ENCODE measurements around the gene SULT4A1.
"Not testable (repeated sequence)": the region's sequence is repeated elsewhere in the genome, so short reads cannot be mapped to it uniquely, and the experiment has no call there.

SULT4A1 gene

DNA sequence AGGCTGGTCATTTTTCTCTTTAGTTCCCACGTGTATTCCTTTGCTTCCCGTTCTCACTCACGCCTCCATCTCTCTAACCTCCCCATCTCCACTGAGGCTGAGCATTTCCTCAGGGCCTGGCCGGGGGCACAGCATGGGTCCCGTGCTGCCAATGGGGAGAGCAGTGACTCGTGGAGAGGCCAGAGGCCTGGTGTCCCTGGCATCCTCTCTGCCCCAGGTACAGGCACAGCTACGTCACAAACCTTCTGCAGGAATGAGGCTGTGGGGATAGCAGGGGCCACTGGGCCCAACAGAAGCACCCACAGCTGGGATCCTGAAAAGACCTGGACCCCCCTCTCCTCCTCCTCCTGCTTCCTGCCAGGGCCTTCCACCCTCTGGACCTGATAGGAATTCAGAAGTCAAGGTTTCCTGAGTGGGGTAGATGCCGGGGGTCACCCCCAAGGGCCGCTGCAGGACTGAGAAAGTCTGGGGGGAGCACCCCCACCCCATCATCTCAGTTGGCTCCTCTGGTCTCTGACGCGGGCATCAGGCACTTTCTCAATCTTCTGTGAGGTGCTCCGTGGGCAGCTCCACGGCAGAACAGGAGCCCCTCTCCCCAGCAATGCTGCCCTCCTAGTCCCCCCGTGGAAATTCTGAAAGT is 17.7 kb upstream of the SULT4A1 start:
- Histone ChIP-seq H3K4me1 (ENCODE audit: control insufficient read depth, insufficient read depth, low read length) (no peaks in the 10 kb centered on the region), H3K9ac (ENCODE audit: low read length in 2 of 2) (no peak overlapping the region), H3K9me3 (ENCODE audit: control insufficient read depth in 2 of 2, low read length in 2 of 2) (no peaks in the 10 kb centered on the region), H3K27me3 (ENCODE audit: control insufficient read depth in 1 of 2, insufficient read depth in 2 of 2, low read length in 2 of 2) (peaks cover 8 to 16% of the 10 kb centered on the region in 2 donors), H3K27ac (ENCODE audit: low read length) (no peak overlapping the region), H3K36me3 (ENCODE audit: control insufficient read depth in 2 of 2, insufficient read depth in 2 of 2, low read length in 2 of 2) (no peaks in the 10 kb centered on the region), H3K4me3 (ENCODE audit: low read length in 2 of 2) (no peak overlapping the region)

DNA sequence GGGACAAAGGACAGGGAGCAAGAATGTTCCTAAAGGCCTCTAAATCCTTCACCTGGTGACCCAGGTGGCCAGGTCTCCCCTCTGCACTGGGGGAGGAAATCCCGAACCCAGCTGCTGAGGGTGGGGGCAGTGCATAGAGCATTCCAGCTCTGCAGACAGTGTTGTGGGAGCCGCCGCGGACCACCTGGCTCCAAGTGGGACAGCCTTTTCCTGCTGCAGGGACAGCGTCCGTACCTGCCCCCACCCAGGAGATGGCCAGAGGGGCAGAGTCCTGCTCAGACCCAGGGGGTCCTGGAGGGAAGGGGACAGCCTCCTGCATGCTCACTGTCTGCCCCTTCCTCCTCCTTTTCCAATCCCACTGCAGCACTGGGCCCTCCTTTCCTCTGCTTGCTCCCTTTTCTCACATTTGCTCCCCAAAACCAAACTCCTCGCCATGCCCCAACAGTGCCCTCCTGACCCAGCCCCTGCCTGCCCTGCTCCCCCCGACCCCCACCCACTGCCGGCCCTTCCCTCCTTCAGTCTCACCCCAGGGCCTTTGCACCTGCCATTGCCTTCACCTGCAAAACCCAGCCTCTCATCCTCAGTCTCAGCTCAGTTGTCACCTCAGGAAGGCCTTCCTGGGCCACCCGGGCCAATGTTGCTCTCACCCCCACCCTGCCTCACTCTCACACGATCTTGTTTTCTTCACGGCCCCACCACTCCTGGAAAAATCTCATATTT is 16.7 kb upstream of the SULT4A1 start:
- Histone ChIP-seq H3K36me3 (ENCODE audit: control insufficient read depth in 2 of 2, insufficient read depth in 2 of 2, low read length in 2 of 2) (no peaks in the 10 kb centered on the region), H3K9ac (ENCODE audit: low read length in 2 of 2) (no peak overlapping the region), H3K4me3 (ENCODE audit: low read length in 2 of 2) (no peak overlapping the region), H3K27me3 (ENCODE audit: control insufficient read depth in 1 of 2, insufficient read depth in 2 of 2, low read length in 2 of 2) (peaks cover 8 to 16% of the 10 kb centered on the region in 2 donors), H3K4me1 (ENCODE audit: control insufficient read depth, insufficient read depth, low read length) (no peaks in the 10 kb centered on the region), H3K9me3 (ENCODE audit: control insufficient read depth in 2 of 2, low read length in 2 of 2) (no peaks in the 10 kb centered on the region), H3K27ac (ENCODE audit: low read length) (no peak overlapping the region)

DNA sequence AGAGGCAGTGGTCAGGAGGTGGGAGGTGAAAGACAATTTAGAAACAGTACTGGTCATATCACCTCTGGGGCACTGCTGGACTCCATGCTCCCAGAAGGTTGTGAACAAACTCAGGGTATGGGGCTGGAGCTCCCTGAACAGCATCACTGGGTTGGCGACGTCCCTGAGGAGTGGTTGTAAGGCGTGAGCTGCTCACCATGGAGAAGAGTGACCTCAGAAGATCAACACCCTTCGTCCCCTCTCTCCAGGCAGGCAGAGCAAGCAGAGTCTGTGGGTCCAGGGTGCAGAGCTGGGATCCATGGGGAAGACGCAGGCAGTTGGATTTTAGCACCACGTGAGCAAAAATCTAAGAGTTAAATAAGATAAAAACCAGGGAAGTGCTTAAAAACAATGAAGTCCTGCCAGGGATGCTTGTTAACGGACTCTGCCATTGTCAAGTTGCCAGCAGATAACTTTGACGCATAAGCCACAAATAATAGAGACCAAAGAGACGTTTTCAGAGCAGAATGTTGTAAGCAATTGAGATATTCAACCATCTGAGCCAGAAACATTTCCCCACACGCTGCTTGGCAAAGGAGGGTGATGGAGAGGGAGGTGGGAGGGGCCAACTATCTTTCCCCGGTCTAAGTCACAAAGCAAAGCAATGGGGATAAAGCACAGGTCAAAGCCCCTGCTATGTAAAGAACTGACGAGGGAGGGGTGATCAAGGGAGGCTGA is 15.9 kb upstream of the SULT4A1 start:
- H3K4me3 ChIP-seq (ENCODE audit: low read length in 2 of 2): no peak overlapping the region
- H3K27me3 ChIP-seq (ENCODE audit: control insufficient read depth in 1 of 2, insufficient read depth in 2 of 2, low read length in 2 of 2): peaks cover 8 to 16% of the 10 kb centered on the region in 2 donors
- H3K36me3 ChIP-seq (ENCODE audit: control insufficient read depth in 2 of 2, insufficient read depth in 2 of 2, low read length in 2 of 2): no peaks in the 10 kb centered on the region

DNA sequence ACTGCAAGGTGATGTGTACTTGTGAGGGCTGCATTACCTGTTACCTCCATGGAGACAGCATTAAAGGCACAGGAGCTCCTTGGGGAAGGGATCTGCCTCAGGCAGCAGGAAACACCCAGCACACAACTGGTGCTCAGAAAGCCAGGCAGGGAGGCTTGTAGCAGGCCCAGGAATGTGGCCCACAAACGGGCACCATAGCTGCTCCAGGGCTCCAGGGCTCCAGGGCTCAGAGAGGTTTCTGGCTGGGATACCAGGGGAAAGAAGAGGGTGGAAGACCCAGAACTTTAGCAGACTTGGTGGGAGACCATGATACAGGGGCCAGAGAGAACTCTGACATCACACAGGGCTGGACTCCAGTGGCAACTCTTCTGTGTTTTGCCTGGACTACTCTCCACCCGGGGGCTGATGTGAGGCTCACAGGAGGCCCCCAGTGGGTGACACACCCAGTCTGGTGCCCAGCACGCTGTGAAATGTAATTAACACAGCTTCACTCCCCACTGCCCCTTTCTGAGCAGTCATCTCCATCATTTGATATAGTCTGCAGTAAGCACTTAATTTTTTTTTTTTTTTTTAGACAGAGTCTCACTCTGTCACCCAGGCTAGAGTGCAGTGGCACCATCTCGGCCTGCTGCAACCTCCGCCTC is 14.7 kb upstream of the SULT4A1 start:
- no peaks in the 10 kb centered on the region for H3K4me1 ChIP-seq (ENCODE audit: control insufficient read depth, insufficient read depth, low read length)
- H3K36me3 ChIP-seq (ENCODE audit: control insufficient read depth in 2 of 2, insufficient read depth in 2 of 2, low read length in 2 of 2): no peaks in the 10 kb centered on the region
- H3K27me3 ChIP-seq (ENCODE audit: control insufficient read depth in 1 of 2, insufficient read depth in 2 of 2, low read length in 2 of 2): peaks cover 8 to 14% of the 10 kb centered on the region in 2 donors
- no peaks in the 10 kb centered on the region for H3K9me3 ChIP-seq (ENCODE audit: control insufficient read depth in 2 of 2, low read length in 2 of 2)
- no peak overlapping the region for H3K4me3 ChIP-seq (ENCODE audit: low read length in 2 of 2)
- H3K27ac ChIP-seq (ENCODE audit: low read length): no peak overlapping the region
- H3K9ac ChIP-seq (ENCODE audit: low read length in 2 of 2): no peak overlapping the region

More for the DNA sequence above, 15.9 kb upstream of the SULT4A1 start:
- H3K27ac ChIP-seq (ENCODE audit: low read length): no peak overlapping the region
- no peaks in the 10 kb centered on the region for H3K9me3 ChIP-seq (ENCODE audit: control insufficient read depth in 2 of 2, low read length in 2 of 2)
- no peak overlapping the region for H3K9ac ChIP-seq (ENCODE audit: low read length in 2 of 2)
- no peaks in the 10 kb centered on the region for H3K4me1 ChIP-seq (ENCODE audit: control insufficient read depth, insufficient read depth, low read length)

DNA sequence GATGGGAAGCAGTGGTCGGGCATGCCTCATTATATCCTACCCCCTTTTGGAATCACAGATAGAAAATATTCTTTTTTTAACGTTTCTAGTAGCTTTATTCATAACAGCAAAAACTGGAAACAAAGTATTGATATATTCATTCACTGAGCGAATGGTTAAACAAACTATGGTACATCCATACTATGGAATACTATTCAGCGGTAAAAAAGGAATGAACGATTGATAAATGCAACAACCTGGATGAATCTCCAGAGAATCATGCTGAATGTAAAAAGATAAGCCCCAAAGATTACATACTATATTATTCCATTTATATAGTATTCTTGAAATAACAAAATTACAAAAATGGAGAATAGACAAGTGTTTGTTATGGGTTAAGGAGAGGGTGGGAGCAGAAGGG is 7.5 kb upstream of the SULT4A1 start:
- Histone ChIP-seq H3K4me3 (ENCODE audit: low read length in 2 of 2) (no peak overlapping the region), H3K9ac (ENCODE audit: low read length in 2 of 2) (no peak overlapping the region), H3K9me3 (ENCODE audit: control insufficient read depth in 2 of 2, low read length in 2 of 2) (peaks cover 0 to 4% of the 10 kb centered on the region in 2 donors), H3K27me3 (ENCODE audit: control insufficient read depth in 1 of 2, insufficient read depth in 2 of 2, low read length in 2 of 2) (peaks cover 0 to 5% of the 10 kb centered on the region in 2 donors), H3K4me1 (ENCODE audit: control insufficient read depth, insufficient read depth, low read length) (no peaks in the 10 kb centered on the region), H3K27ac (ENCODE audit: low read length) (no peak overlapping the region), H3K36me3 (ENCODE audit: control insufficient read depth in 2 of 2, insufficient read depth in 2 of 2, low read length in 2 of 2) (no peaks in the 10 kb centered on the region)

DNA sequence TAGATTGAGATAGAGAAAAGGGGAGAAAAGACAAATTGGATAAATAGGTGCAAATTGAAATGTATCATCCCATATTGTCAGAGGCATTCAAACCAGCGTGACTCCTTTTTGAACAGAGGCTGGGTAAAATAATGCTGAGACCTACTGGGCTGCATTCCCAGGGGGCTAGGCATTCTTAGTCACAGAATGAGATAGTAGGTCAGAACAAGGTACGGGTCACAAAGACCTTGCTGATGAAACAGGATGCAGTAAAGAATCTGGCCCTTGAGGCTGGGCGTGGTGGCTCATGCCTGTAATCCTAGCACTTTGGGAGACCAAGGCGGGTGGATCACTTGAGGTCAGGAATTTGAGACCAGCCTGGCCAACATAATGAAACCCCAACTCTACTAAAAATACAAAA is 6.7 kb upstream of the SULT4A1 start:
- not testable (repeated sequence) for H3K9me3 ChIP-seq (ENCODE audit: control insufficient read depth in 2 of 2, low read length in 2 of 2); H3K27ac ChIP-seq (ENCODE audit: low read length); H3K4me1 ChIP-seq (ENCODE audit: control insufficient read depth, insufficient read depth, low read length); H3K4me3 ChIP-seq (ENCODE audit: low read length in 2 of 2); H3K27me3 ChIP-seq (ENCODE audit: control insufficient read depth in 1 of 2, insufficient read depth in 2 of 2, low read length in 2 of 2); H3K36me3 ChIP-seq (ENCODE audit: control insufficient read depth in 2 of 2, insufficient read depth in 2 of 2, low read length in 2 of 2); H3K9ac ChIP-seq (ENCODE audit: low read length in 2 of 2)

DNA sequence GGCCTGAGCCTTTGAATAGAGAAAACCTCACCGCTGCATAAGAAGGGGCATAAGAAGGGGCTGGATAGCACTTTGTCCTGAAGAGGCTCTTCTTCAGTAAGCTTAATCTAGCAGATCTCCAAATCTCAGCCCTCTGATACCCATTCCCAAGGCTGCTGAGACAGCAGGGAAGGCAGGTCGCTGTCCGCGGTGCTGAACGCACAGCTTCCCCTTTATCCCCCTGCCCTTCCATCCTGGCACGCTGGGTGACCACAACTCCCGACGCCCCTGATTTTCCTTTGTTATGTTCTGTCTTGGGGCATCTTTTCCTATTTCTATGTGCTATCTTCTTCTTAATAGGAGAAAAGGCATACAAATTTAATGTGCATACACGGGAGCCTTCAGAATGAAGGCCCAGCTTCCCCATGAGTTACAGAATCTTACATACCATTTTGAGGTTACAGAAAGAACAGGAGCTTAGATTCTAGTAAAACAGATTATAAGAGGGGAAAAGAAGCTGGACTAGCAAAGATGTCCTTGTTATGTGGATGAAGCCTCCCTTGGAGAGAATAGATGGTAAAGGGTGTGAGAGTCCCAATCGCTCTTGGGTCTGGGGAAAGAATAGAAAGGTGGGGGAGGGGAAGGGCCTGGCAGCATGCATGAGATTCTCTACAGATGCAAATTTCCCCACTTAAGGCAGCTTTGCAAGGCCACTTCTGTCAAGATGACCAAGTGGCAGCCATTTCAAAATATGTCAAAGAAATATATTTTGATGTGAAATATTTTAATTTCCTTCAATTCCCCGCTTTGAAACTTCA is 5.7 kb upstream of the SULT4A1 start:
- H3K4me3 ChIP-seq (ENCODE audit: low read length in 2 of 2): no peak overlapping the region
- peaks cover 0 to 4% of the 10 kb centered on the region in 2 donors for H3K9me3 ChIP-seq (ENCODE audit: control insufficient read depth in 2 of 2, low read length in 2 of 2)
- peaks cover 10 to 12% of the 10 kb centered on the region in 2 donors for H3K27me3 ChIP-seq (ENCODE audit: control insufficient read depth in 1 of 2, insufficient read depth in 2 of 2, low read length in 2 of 2)
- no peaks in the 10 kb centered on the region for H3K4me1 ChIP-seq (ENCODE audit: control insufficient read depth, insufficient read depth, low read length)
- H3K27ac ChIP-seq (ENCODE audit: low read length): no peak overlapping the region
- no peak overlapping the region for H3K9ac ChIP-seq (ENCODE audit: low read length in 2 of 2)
- H3K36me3 ChIP-seq (ENCODE audit: control insufficient read depth in 2 of 2, insufficient read depth in 2 of 2, low read length in 2 of 2): no peaks in the 10 kb centered on the region

DNA sequence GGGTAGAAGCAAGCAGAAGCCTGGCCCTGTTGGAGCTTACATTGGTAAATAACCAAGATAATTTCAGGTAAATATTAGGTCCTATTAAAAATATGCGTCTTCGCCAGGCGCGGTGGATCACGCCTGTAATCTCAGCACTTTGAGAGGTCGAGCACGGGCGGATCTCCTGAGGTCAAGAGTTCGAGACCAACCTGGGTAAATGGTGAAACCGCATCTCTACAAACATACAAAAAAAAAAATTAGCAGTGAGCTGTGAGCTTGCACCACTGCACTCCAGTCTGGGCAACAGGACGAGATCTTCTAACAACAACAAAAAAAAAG is 529 bp upstream of the SULT4A1 start:
- Histone ChIP-seq H3K4me3 (ENCODE audit: low read length in 2 of 2) (no peak overlapping the region), H3K27me3 (ENCODE audit: control insufficient read depth in 1 of 2, insufficient read depth in 2 of 2, low read length in 2 of 2) (peaks cover 38 to 40% of the 10 kb centered on the region in 2 donors), H3K9me3 (ENCODE audit: control insufficient read depth in 2 of 2, low read length in 2 of 2) (no peaks in the 10 kb centered on the region), H3K36me3 (ENCODE audit: control insufficient read depth in 2 of 2, insufficient read depth in 2 of 2, low read length in 2 of 2) (no peaks in the 10 kb centered on the region), H3K9ac (ENCODE audit: low read length in 2 of 2) (no peak overlapping the region), H3K27ac (ENCODE audit: low read length) (no peak overlapping the region), H3K4me1 (ENCODE audit: control insufficient read depth, insufficient read depth, low read length) (no peaks in the 10 kb centered on the region)

DNA sequence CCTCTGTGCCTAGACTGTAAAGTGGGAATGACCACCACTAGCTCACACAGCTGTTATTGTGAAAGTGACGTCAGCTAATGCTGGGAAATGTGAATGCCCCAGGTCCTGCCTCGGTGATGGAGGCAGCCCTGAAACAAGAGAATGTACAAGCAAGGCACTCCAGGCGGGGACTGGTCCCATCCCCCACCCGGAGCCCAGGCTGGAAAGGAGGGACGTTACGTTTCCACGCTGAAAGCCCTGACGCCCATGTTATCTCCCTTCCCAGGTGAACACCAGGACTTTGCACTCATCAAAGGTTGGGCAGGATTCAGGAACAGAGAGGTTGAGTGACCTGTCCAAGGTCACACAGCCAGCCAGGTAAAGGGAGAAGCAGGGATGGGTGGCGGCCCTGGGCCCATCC is 784 bp downstream of the SULT4A1 start:
- H3K27ac ChIP-seq (ENCODE audit: low read length): no peak overlapping the region
- H3K4me3 ChIP-seq (ENCODE audit: low read length in 2 of 2): no peak overlapping the region
- no peaks in the 10 kb centered on the region for H3K4me1 ChIP-seq (ENCODE audit: control insufficient read depth, insufficient read depth, low read length)
- peaks cover 38 to 40% of the 10 kb centered on the region in 2 donors for H3K27me3 ChIP-seq (ENCODE audit: control insufficient read depth in 1 of 2, insufficient read depth in 2 of 2, low read length in 2 of 2)
- peaks cover 0 to 3% of the 10 kb centered on the region in 2 donors for H3K9me3 ChIP-seq (ENCODE audit: control insufficient read depth in 2 of 2, low read length in 2 of 2)
- no peak overlapping the region for H3K9ac ChIP-seq (ENCODE audit: low read length in 2 of 2)
- H3K36me3 ChIP-seq (ENCODE audit: control insufficient read depth in 2 of 2, insufficient read depth in 2 of 2, low read length in 2 of 2): no peaks in the 10 kb centered on the region

DNA sequence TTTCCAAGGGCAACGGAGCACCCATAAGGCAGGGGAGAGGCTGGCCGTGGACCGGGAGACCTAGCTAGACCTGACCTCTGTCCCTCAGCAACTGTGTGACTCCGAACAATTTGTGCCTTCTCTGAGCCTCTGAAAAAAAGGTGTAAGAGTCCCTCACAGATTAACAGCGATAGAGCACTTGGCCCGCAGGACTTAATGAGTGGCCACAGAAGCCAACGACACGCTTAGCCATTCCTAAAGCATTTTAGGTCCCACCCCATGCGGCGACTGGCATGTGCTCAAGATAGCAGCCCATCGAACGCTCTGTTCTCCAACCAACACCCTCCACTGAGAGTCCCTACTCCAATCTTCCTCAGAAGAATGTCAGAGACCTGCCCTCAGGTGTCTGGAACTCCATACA is 1.5 kb downstream of the SULT4A1 start:
- no peaks in the 10 kb centered on the region for H3K36me3 ChIP-seq (ENCODE audit: control insufficient read depth in 2 of 2, insufficient read depth in 2 of 2, low read length in 2 of 2)
- peaks cover 0 to 6% of the 10 kb centered on the region in 2 donors for H3K9me3 ChIP-seq (ENCODE audit: control insufficient read depth in 2 of 2, low read length in 2 of 2)
- H3K27me3 ChIP-seq (ENCODE audit: control insufficient read depth in 1 of 2, insufficient read depth in 2 of 2, low read length in 2 of 2): peaks cover 38 to 40% of the 10 kb centered on the region in 2 donors
- no peaks in the 10 kb centered on the region for H3K4me1 ChIP-seq (ENCODE audit: control insufficient read depth, insufficient read depth, low read length)
- no peak overlapping the region for H3K4me3 ChIP-seq (ENCODE audit: low read length in 2 of 2)
- H3K27ac ChIP-seq (ENCODE audit: low read length): no peak overlapping the region
- no peak overlapping the region for H3K9ac ChIP-seq (ENCODE audit: low read length in 2 of 2)
